ENCODE results near the gene STAC. TPM values are rescaled to one million over a fixed set of nuclear protein-coding genes. Genes with fewer than 3 reads are reported as not detected.

Gene STAC
- total RNA-seq, 1 donor from 2014 or later = 51.4 TPM

DNA sequence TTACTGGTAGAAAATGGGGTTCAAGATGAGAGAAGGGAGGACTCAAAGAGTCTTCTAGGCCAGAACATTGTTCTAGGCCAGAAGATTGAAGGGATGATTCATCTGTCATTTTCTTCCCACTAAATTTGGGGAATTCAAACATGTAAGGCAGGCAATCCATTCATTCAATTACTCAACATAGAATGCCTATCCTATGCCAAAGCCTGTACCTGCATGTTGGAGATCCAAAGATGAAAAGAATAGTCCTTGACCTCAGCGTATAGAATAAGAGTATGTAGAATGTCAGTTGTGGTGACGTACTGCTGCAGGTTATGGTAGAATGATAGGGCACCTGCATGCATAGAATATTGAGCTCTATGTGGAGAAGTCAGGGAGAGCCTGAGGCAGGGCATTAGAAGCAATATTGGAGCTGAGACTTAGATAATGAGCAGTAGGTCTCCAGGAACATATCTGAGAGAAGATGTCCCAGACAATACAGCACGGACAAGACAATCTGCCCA lies 49.7 kb downstream of the STAC start:
- Histone ChIP-seq H3K27me3 (ENCODE audit: low read depth) (no peaks in the 10 kb centered on the region), H3K9me3 (no peaks in the 10 kb centered on the region), H3K4me3 (no peak overlapping the region), H3K27ac (no peak overlapping the region), H3K36me3 (no peaks in the 10 kb centered on the region), H3K4me1 (no peaks in the 10 kb centered on the region)
- TF ChIP-seq, protein P1, sequence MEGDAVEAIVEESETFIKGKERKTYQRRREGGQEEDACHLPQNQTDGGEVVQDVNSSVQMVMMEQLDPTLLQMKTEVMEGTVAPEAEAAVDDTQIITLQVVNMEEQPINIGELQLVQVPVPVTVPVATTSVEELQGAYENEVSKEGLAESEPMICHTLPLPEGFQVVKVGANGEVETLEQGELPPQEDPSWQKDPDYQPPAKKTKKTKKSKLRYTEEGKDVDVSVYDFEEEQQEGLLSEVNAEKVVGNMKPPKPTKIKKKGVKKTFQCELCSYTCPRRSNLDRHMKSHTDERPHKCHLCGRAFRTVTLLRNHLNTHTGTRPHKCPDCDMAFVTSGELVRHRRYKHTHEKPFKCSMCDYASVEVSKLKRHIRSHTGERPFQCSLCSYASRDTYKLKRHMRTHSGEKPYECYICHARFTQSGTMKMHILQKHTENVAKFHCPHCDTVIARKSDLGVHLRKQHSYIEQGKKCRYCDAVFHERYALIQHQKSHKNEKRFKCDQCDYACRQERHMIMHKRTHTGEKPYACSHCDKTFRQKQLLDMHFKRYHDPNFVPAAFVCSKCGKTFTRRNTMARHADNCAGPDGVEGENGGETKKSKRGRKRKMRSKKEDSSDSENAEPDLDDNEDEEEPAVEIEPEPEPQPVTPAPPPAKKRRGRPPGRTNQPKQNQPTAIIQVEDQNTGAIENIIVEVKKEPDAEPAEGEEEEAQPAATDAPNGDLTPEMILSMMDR (IDR thresholded peaks at IDR 0.05) = no peak
- DNase-seq = no peak
- ATAC-seq = no peak
- intact Hi-C loops (cut with DNase I) = no loop called here

GRCh38 chr3:36433511-36433910 lies 53.2 kb downstream of the STAC start:
- Histone ChIP-seq H3K4me3 (no peak overlapping the region), H3K36me3 (no peaks in the 10 kb centered on the region), H3K4me1 (no peaks in the 10 kb centered on the region), H3K27me3 (ENCODE audit: low read depth) (no peaks in the 10 kb centered on the region), H3K9me3 (no peaks in the 10 kb centered on the region), H3K27ac (no peak overlapping the region)
- no peak for DNase-seq
- no peak for ATAC-seq
- TF ChIP-seq, protein P1 (IDR thresholded peaks at IDR 0.05) = no peak
- intact Hi-C loops (cut with DNase I) = no loop called here

- intact Hi-C loops (cut with DNase I) = no loop called here
- DNase-seq = no peak
- H3K27ac ChIP-seq = no peak overlapping the region
These were observed 54.6 kb downstream of the STAC start for GRCh38 chr3:36434687-36435426.

DNA sequence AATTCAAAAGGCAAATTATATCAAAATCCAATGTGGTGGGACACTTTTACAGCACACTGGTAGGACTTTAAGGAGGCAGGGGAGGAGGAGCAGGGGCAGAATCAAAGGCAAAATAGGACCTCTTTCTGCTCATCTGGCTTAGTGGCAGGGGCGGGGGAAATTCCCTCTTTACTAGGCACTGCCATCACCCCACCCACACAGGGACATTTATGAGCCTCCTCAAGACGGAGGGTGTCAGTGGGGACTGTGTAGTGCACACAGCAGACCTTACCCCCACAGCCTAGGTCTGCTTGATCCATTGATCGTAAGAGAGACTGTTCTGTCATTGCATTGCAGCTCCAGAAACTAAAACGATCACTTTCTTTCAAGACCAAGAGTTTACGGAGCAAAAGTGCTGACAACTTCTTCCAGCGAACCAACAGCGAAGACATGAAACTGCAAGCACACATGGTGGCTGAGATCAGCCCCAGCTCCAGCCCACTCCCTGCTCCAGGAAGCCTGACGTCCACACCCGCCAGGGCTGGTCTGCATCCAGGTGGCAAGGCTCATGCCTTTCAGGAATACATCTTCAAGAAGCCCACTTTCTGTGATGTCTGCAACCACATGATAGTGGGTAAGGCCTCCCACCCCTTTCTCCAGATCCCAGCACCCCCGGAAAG lies 62.9 kb downstream of the STAC start:
- intact Hi-C loops (cut with DNase I) = no loop called here
- Histone ChIP-seq H3K27me3 (ENCODE audit: low read depth) (no peaks in the 10 kb centered on the region), H3K9me3 (no peaks in the 10 kb centered on the region), H3K27ac (no peak overlapping the region), H3K4me1 (no peaks in the 10 kb centered on the region), H3K4me3 (no peak overlapping the region), H3K36me3 (no peaks in the 10 kb centered on the region)
- DNase-seq = no peak
- no peak for ATAC-seq
- TF ChIP-seq, protein P1 (IDR thresholded peaks at IDR 0.05) = no peak

More at GRCh38 chr3:36434687-36435426, 54.6 kb downstream of the STAC start:
- Histone ChIP-seq H3K27me3 (ENCODE audit: low read depth) (no peaks in the 10 kb centered on the region), H3K9me3 (no peaks in the 10 kb centered on the region), H3K4me3 (no peak overlapping the region), H3K36me3 (no peaks in the 10 kb centered on the region), H3K4me1 (no peaks in the 10 kb centered on the region)
- TF ChIP-seq, protein P1 (IDR thresholded peaks at IDR 0.05) = no peak
- peak in 1 of 2 donors; percentile 48 for ATAC-seq

- Histone ChIP-seq H3K27me3 (ENCODE audit: low read depth) (no peaks in the 10 kb centered on the region), H3K9me3 (no peaks in the 10 kb centered on the region), H3K4me1 (no peaks in the 10 kb centered on the region), H3K27ac (no peak overlapping the region), H3K4me3 (no peak overlapping the region), H3K36me3 (no peaks in the 10 kb centered on the region)
- intact Hi-C loops (cut with DNase I) = no loop called here
- no peak for DNase-seq
- TF ChIP-seq, protein P1 (IDR thresholded peaks at IDR 0.05) = no peak
- no peak for ATAC-seq
These were observed 64.6 kb downstream of the STAC start for GRCh38 chr3:36444909-36445308.

Measured in lower lobe of right lung (tissue), 2 donors.